SK-N-SH (cell line): ENCODE results near the gene SMIM7.
"Not testable (repeated sequence)": the region's sequence is repeated elsewhere in the genome, so short reads cannot be mapped to it uniquely, and the experiment has no call there.

Experiments
- FOXJ3 ChIP-seq: sonication (generic); formaldehyde crosslinking; IDR thresholded peaks from 2 replicates; pipeline ENCODE4 v1.5.1; 2020; ENCODE audit warnings: mild to moderate bottlenecking, missing genetic modification reagents
- POLR2AphosphoS5 ChIP-seq: IDR thresholded peaks from 2 replicates; pipeline ENCODE4 v1.6.1; 2012; ENCODE audit warnings: low read depth, low read length
- TF ChIP-seq, protein P1 (sequence below): fragments of 200-600 bp; sonication (generic); IDR thresholded peaks from 2 replicates; pipeline ENCODE4 v1.6.1; 2017; ENCODE audit warnings: antibody characterized with exemption, mild to moderate bottlenecking, moderate library complexity

DNA sequence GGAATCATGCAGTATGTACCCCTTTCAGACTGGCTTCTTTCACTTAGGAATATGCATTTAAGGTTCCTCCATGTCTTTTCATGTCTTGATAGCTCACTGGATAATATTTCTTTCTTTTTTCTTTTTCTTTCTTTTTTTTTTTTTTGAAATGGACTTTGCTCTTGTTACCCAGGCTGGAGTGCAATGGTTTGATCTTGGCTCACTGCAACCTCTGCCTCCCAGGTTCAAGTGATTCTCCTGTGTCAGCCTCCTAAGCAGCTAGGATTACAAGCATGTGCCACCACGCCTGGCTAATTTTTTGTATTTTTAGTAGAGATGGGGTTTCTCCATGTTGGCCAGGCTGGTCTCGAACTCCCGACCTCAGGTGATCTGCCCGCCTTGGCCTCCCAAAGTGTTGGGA is 8.8 kb upstream of the SMIM7 start:
- TF ChIP-seq, protein P1, sequence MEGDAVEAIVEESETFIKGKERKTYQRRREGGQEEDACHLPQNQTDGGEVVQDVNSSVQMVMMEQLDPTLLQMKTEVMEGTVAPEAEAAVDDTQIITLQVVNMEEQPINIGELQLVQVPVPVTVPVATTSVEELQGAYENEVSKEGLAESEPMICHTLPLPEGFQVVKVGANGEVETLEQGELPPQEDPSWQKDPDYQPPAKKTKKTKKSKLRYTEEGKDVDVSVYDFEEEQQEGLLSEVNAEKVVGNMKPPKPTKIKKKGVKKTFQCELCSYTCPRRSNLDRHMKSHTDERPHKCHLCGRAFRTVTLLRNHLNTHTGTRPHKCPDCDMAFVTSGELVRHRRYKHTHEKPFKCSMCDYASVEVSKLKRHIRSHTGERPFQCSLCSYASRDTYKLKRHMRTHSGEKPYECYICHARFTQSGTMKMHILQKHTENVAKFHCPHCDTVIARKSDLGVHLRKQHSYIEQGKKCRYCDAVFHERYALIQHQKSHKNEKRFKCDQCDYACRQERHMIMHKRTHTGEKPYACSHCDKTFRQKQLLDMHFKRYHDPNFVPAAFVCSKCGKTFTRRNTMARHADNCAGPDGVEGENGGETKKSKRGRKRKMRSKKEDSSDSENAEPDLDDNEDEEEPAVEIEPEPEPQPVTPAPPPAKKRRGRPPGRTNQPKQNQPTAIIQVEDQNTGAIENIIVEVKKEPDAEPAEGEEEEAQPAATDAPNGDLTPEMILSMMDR, result not testable (repeated sequence)
- TF ChIP-seq FOXJ3, POLR2AphosphoS5: not testable (repeated sequence)
